Stimulated activated CD4-positive, alpha-beta T cell treated with anti-CD3 and anti-CD28 coated beads, Interleukin-1b, Interleukin-23, amount 100 ng/mL, for 24 hours (primary cell): ENCODE data around the gene PLAAT3.
"Not testable (repeated sequence)": the region's sequence is repeated elsewhere in the genome, so short reads cannot be mapped to it uniquely, and the experiment has no call there.

Experiments used
- DNase-seq, 4 experiments: peaks; one replicate each; pipeline ENCODE4 v3.0.0-alpha.2; 2020; ENCODE audit warnings: low read depth in 4 of 4, low spot score in 1 of 4

The PLAAT3 gene

GRCh38 chr11:63609971-63610580 is 4.2 kb downstream of the PLAAT3 start:
- DNase-seq = no peak

- no peak for DNase-seq
Observed at GRCh38 chr11:63609536-63609935, 4.7 kb downstream of the PLAAT3 start.

GRCh38 chr11:63608353-63609345 is 5.6 kb downstream of the PLAAT3 start:
- DNase-seq = no peak

GRCh38 chr11:63603180-63603518 is 11.1 kb downstream of the PLAAT3 start:
- DNase-seq = no peak

GRCh38 chr11:63602290-63603179 is 11.7 kb downstream of the PLAAT3 start:
- not testable (repeated sequence) for DNase-seq

GRCh38 chr11:63599211-63600122 is 14.8 kb downstream of the PLAAT3 start:
- no peak for DNase-seq

GRCh38 chr11:63598556-63598955 is 15.7 kb downstream of the PLAAT3 start:
- DNase-seq = no peak

- DNase-seq = no peak
Observed at GRCh38 chr11:63595296-63595695, 18.9 kb downstream of the PLAAT3 start.

GRCh38 chr11:63592975-63593395 is 21.2 kb downstream of the PLAAT3 start:
- no peak for DNase-seq

GRCh38 chr11:63590024-63590788 is 24.0 kb downstream of the PLAAT3 start:
- DNase-seq = no peak

- DNase-seq = no peak
Observed at GRCh38 chr11:63589000-63589399, 25.2 kb downstream of the PLAAT3 start.

GRCh38 chr11:63586451-63587166 is 27.6 kb downstream of the PLAAT3 start:
- no peak for DNase-seq

- DNase-seq = no peak
Observed at GRCh38 chr11:63583357-63583677, 30.9 kb downstream of the PLAAT3 start.

- DNase-seq = not testable (repeated sequence)
Observed at GRCh38 chr11:63581224-63581623, 33.0 kb downstream of the PLAAT3 start.

GRCh38 chr11:63578882-63579281 is 35.4 kb downstream of the PLAAT3 start:
- not testable (repeated sequence) for DNase-seq

- DNase-seq = no peak
Observed at GRCh38 chr11:63574856-63575602, 39.2 kb downstream of the PLAAT3 start.

GRCh38 chr11:63573881-63574855 is 40.1 kb downstream of the PLAAT3 start:
- DNase-seq = no peak
